ENCODE data around the gene ATAD3B. TPM values are rescaled to one million over a fixed set of nuclear protein-coding genes. Genes with fewer than 3 reads are reported as not detected.

The ATAD3B gene
- polyA plus RNA-seq, 1 donor from 2014 or later, result 57.2 TPM

DNA sequence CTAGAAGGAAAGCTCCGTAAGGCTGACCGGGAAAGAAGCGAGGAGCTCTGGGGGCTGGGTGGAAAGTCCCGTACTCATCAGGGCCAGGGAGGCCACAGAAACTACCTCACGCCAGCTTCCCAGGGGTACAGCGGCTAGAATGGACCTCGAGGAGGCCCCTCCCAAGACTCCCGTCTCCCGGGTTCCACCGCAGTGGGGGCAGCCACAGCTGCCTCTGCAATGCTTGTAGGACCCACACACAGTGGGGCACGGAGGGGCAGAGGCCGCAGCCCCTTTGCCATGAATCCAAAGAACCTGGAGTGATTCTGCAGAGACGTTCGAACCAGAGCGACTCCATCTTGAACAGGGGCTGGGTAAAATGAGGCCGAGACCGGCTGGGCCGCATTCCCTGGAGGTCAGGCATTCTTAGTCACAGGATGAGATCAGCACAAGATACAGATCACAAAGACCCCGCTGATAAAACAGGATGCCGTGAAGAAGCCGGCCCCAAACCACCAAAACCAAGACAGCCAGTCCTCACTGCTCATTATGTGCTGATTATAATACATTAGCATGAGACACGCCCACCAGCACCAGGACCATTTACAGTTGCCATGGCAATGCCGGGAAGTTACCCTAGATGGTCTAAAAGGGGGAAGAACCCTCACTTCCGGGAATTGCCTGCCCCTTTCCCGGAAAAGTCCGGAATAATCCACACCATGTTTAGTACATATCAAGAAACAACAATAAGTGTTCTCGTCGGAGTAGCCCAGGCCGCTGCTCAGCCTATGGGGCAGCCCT, 48.9 kb upstream of the ATAD3B start:
- H2AFZ ChIP-seq (ENCODE audit: low read depth, low read length), result no peak overlapping the region
- H3K27ac ChIP-seq (ENCODE audit: low read length), result no peak overlapping the region
- H4K20me1 ChIP-seq (ENCODE audit: insufficient read depth), result no peaks in the 10 kb centered on the region
- no peak overlapping the region for H3K4me2 ChIP-seq (ENCODE audit: low read length)
- H3K27me3 ChIP-seq (ENCODE audit: insufficient read depth, low read depth, low read length), result no peaks in the 10 kb centered on the region
- no peak for TF ChIP-seq RAD21 (conservative IDR thresholded peaks at IDR 0.05)
- TF ChIP-seq POLR2AphosphoS5 (IDR thresholded peaks at IDR 0.05), result no peak
- TF ChIP-seq EZH2 (IDR thresholded peaks at IDR 0.05; ENCODE audit: borderline replicate concordance, insufficient read depth, low read length, poor library complexity, severe bottlenecking), result no peak
- TF ChIP-seq SMC3 (conservative IDR thresholded peaks at IDR 0.05; ENCODE audit: poor library complexity), result no peak
- no peak for TF ChIP-seq TAF1 (IDR thresholded peaks at IDR 0.05; ENCODE audit: low read depth)
- TF ChIP-seq MXI1 (conservative IDR thresholded peaks at IDR 0.05; ENCODE audit: poor library complexity, severe bottlenecking), result no peak
- TF ChIP-seq CTCF (IDR thresholded peaks at IDR 0.05; ENCODE audit: poor library complexity, severe bottlenecking), result no peak
- TF ChIP-seq EP300 (conservative IDR thresholded peaks at IDR 0.05; ENCODE audit: poor library complexity, severe bottlenecking), result no peak
- H3K79me2 ChIP-seq (replicated peaks; ENCODE audit: insufficient read depth, low read length), result no peaks in the 10 kb centered on the region
- no peaks in the 10 kb centered on the region for H3K9me2 ChIP-seq (ENCODE audit: insufficient read depth, low read length)
- no peaks in the 10 kb centered on the region for H3K9me3 ChIP-seq (ENCODE audit: low read length)
- no peak overlapping the region for H3K4me3 ChIP-seq (ENCODE audit: low read length)
- H3F3A ChIP-seq (ENCODE audit: insufficient read depth, low read length, poor library complexity, severe bottlenecking), result no peaks in the 10 kb centered on the region
- no peak overlapping the region for H3K9ac ChIP-seq (ENCODE audit: low read length)
- no peaks in the 10 kb centered on the region for H3K36me3 ChIP-seq (ENCODE audit: insufficient read depth, low read length)

GRCh38 chr1:1423245-1423597, 48.3 kb upstream of the ATAD3B start:
- H3K9me3 ChIP-seq (ENCODE audit: low read length), result no peaks in the 10 kb centered on the region
- H2AFZ ChIP-seq (ENCODE audit: low read depth, low read length), result no peak overlapping the region
- TF ChIP-seq TAF1 (IDR thresholded peaks at IDR 0.05; ENCODE audit: low read depth) (no peak), EP300 (conservative IDR thresholded peaks at IDR 0.05; ENCODE audit: poor library complexity, severe bottlenecking) (no peak), MXI1 (conservative IDR thresholded peaks at IDR 0.05; ENCODE audit: poor library complexity, severe bottlenecking) (no peak)
- H3F3A ChIP-seq (ENCODE audit: insufficient read depth, low read length, poor library complexity, severe bottlenecking), result no peaks in the 10 kb centered on the region
- no peak overlapping the region for H3K27ac ChIP-seq (ENCODE audit: low read length)
- H3K4me3 ChIP-seq (ENCODE audit: low read length), result no peak overlapping the region
- H3K9me2 ChIP-seq (ENCODE audit: insufficient read depth, low read length), result no peaks in the 10 kb centered on the region
- H4K20me1 ChIP-seq (ENCODE audit: insufficient read depth), result no peaks in the 10 kb centered on the region
- no peak overlapping the region for H3K4me2 ChIP-seq (ENCODE audit: low read length)
- no peaks in the 10 kb centered on the region for H3K79me2 ChIP-seq (replicated peaks; ENCODE audit: insufficient read depth, low read length)
- no peaks in the 10 kb centered on the region for H3K36me3 ChIP-seq (ENCODE audit: insufficient read depth, low read length)
- H3K27me3 ChIP-seq (ENCODE audit: insufficient read depth, low read depth, low read length), result no peaks in the 10 kb centered on the region
- H3K9ac ChIP-seq (ENCODE audit: low read length), result no peak overlapping the region

DNA sequence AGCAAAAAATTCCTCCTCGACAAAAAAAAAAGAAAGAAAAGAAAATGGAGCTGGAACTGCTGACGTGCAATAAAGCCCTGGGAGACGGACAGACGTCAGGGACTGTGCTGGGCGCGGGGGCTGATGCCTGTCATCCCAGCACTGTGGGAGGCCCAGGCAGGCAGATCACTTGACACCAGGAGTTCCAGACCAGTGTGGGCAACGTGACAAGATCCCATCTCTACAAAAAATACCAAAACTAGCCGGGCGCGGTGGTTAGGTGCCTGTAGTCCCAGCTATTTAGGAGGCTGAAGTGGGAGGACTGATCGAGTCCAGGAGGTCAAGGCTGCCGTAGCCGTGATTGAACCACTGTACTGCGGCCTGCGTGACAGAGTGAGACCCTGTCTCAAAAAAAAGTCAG, 46.9 kb upstream of the ATAD3B start:
- no peaks in the 10 kb centered on the region for H3F3A ChIP-seq (ENCODE audit: insufficient read depth, low read length, poor library complexity, severe bottlenecking)
- no peak for TF ChIP-seq EZH2 (IDR thresholded peaks at IDR 0.05; ENCODE audit: borderline replicate concordance, insufficient read depth, low read length, poor library complexity, severe bottlenecking)

More for the DNA sequence above, 46.9 kb upstream of the ATAD3B start:
- no peaks in the 10 kb centered on the region for H3K27me3 ChIP-seq (ENCODE audit: insufficient read depth, low read depth, low read length)
- H3K9ac ChIP-seq (ENCODE audit: low read length), result no peak overlapping the region
- H2AFZ ChIP-seq (ENCODE audit: low read depth, low read length), result no peak overlapping the region
- no peak overlapping the region for H3K27ac ChIP-seq (ENCODE audit: low read length)
- H3K36me3 ChIP-seq (ENCODE audit: insufficient read depth, low read length), result no peaks in the 10 kb centered on the region
- H3K4me2 ChIP-seq (ENCODE audit: low read length), result no peak overlapping the region
- H3K9me3 ChIP-seq (ENCODE audit: low read length), result no peaks in the 10 kb centered on the region
- no peaks in the 10 kb centered on the region for H3K79me2 ChIP-seq (replicated peaks; ENCODE audit: insufficient read depth, low read length)
- H3K4me3 ChIP-seq (ENCODE audit: low read length), result no peak overlapping the region
- no peaks in the 10 kb centered on the region for H3K9me2 ChIP-seq (ENCODE audit: insufficient read depth, low read length)
- no peaks in the 10 kb centered on the region for H4K20me1 ChIP-seq (ENCODE audit: insufficient read depth)
